ENCODE measurements around the gene NOL3. TPM values are rescaled to one million over a fixed set of nuclear protein-coding genes. Genes with fewer than 3 reads are reported as not detected.

Gene NOL3
- total RNA-seq, 1 experiment from 2014 or later: 5.6 TPM

- DNase-seq: peak; percentile 54
- Histone ChIP-seq H3T11ph (ENCODE audit: low read length) (no peak overlapping the region), H4K8ac (replicated peaks; ENCODE audit: insufficient read length, low read depth, low read length) (no peak overlapping the region), H2AFZ (ENCODE audit: low read length) (no peak overlapping the region), H3K18ac (ENCODE audit: insufficient read length, low read depth, low read length) (no peak overlapping the region), H4K20me1 (ENCODE audit: control insufficient read depth, insufficient read depth, insufficient read length) (no peaks in the 10 kb centered on the region), H3K4ac (ENCODE audit: low read depth, low read length) (no peak overlapping the region), H3K23ac (ENCODE audit: insufficient read length, low read depth, low read length) (no peak overlapping the region), H2BK15ac (ENCODE audit: low read depth, low read length) (no peak overlapping the region), H3K4me2 (ENCODE audit: insufficient read depth, insufficient read length, low read length) (peak overlapping the region; percentile 51), H3K14ac (ENCODE audit: insufficient read depth, low read length) (no peak overlapping the region), H2BK5ac (ENCODE audit: insufficient read length, low read length) (no peak overlapping the region), H3K23me2 (ENCODE audit: insufficient read length, low read depth, low read length, poor library complexity, severe bottlenecking) (peaks cover 21% of the 10 kb centered on the region), H3K27ac (ENCODE audit: insufficient read length, low read depth, low read length) (no peak overlapping the region), H3K9me3 (ENCODE audit: control insufficient read depth, low read depth, low read length) (no peaks in the 10 kb centered on the region), H3K56ac (ENCODE audit: insufficient read length, low read depth, low read length) (no peak overlapping the region), H2AK5ac (ENCODE audit: insufficient read length, low read length) (no peak overlapping the region), H4K91ac (ENCODE audit: insufficient read length, low read depth, low read length) (no peak overlapping the region), H3K27me3 (ENCODE audit: insufficient read depth, low read length) (peaks cover 71% of the 10 kb centered on the region), H2BK12ac (ENCODE audit: insufficient read length, low read depth, low read length) (no peak overlapping the region), H3K4me1 (ENCODE audit: insufficient read depth, low read length) (no peaks in the 10 kb centered on the region), H2BK20ac (ENCODE audit: low read depth, low read length, poor library complexity, severe bottlenecking) (no peak overlapping the region), H3K79me1 (ENCODE audit: insufficient read depth, low read depth, low read length, poor library complexity, severe bottlenecking) (no peaks in the 10 kb centered on the region), H4K5ac (ENCODE audit: insufficient read length, low read depth, low read length) (no peak overlapping the region), H2BK120ac (ENCODE audit: low read depth, low read length, poor library complexity, severe bottlenecking) (no peak overlapping the region), H3K79me2 (ENCODE audit: insufficient read depth, low read length) (no peaks in the 10 kb centered on the region), H3K9ac (ENCODE audit: extremely low read depth, insufficient read length, low read length) (no peak overlapping the region)
- Mint-ChIP-seq H3K36me3 (ENCODE audit: insufficient read depth in 1 of 3, low read depth in 3 of 3) (no peaks in the 10 kb centered on the region; a peak in 1 of 7 replicates), H3K4me1 (peaks cover 11 to 20% of the 10 kb centered on the region in 2 experiments), H3K27me3 (ENCODE audit: low read depth) (peaks cover 88% of the 10 kb centered on the region), H3K4me3 (peak overlapping the region; percentile 56 to 75), H3K9me3 (peaks cover 0 to 7% of the 10 kb centered on the region in 2 experiments; a peak in 3 of 5 replicates), H3K27ac (no peak overlapping the region)
- TF ChIP-seq CTCF (conservative IDR thresholded peaks at IDR 0.05): no peak
- WGBS (ENCODE audit: extremely low coverage, insufficient read length, low lambda C conversion rate): no CpG with 5 or more reads among the region's 61 CpGs
Measured at GRCh38 chr16:67154578-67155294, 15.6 kb upstream of the NOL3 start.
